GM12872 (cell line): ENCODE data around the gene KLHL14.

ENCODE experiments used
- CTCF ChIP-seq: IDR thresholded peaks from 3 replicates; pipeline ENCODE4 v1.5.1; 2011; ENCODE audit warnings: low read depth, mild to moderate bottlenecking, low read length, moderate library complexity; ENCODE audit not compliant: insufficient read depth

KLHL14 gene

GRCh38 chr18:32769586-32770053 is 3.2 kb downstream of the KLHL14 start:
- no peak for TF ChIP-seq CTCF

DNA sequence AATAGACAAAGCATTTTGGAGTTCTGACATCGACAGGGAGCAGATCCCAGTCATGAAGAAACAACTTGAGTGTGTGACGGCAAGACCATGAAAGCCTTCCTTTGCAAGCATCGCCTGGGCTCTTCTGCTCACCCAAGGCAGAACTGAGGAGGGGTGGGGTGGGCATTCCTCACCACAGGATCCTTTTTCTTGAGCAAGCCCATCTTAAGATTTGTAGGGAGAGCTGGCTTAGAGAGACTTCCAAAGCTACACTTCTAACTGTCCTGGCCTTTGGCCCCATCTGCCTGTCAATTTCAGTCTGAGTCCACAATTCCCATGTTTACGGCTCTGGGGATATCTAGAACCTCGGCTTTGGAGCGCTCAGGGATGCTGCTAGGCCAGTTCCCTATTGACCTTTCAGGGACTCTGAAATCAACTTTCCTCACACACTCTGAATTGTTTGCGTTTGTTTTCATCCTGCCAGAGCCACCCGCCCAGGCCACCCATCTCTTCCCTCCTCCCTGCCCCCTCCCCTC is 3.7 kb downstream of the KLHL14 start:
- no peak for TF ChIP-seq CTCF

DNA sequence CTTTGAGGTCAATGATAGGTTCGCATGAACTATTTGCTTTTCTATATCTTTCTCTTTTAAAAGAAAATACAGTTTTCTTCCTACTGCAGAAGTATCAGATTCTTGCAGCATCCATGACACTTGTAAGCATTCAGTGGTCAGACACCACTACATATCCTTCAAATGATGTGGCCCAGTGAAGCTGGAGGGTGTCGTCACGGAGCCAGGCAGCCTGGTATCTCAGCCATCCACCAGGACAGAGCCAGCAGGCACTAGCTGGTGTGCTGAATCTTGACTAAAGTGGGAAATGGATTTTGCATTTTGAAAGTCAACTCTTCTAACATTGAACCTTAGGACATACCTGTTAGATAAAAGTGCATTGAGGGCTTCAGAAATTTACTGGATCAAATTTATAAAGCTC is 5.4 kb downstream of the KLHL14 start:
- TF ChIP-seq CTCF, result no peak

GRCh38 chr18:32764611-32765244 is 8.1 kb downstream of the KLHL14 start:
- TF ChIP-seq CTCF, result no peak

GRCh38 chr18:32763293-32763692 is 9.5 kb downstream of the KLHL14 start:
- no peak for TF ChIP-seq CTCF

DNA sequence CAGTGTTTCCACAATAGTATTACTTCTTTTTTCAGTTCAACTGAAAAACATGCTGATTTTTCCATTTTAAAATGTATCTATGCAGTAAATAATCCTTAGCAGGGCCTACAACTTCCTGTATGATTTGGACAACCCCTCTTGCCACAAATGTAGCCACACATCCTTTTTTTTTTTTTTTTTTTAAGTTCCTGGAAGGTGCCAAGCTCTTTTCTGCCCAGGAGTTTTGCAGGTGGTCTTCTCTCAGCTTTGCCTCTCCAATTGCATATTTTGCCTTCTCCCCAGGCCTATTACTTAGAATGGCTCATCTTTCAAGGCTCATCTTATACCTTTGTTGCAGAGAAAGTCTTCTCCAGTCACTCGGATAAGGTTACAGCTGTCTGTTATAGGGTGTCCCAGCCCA is 11.6 kb downstream of the KLHL14 start:
- no peak for TF ChIP-seq CTCF

- no peak for TF ChIP-seq CTCF
These were observed 12.4 kb downstream of the KLHL14 start for GRCh38 chr18:32760391-32760790.
